Chondrocyte (in vitro differentiated cells): Measurements from ENCODE around the gene OCA2. TPM values are rescaled to one million over a fixed set of nuclear protein-coding genes. Genes with fewer than 3 reads are reported as not detected.

Source experiments
- DNase-seq: peaks from one replicate; pipeline ENCODE4 v3.0.0; 2021; ENCODE audit warnings: mixed read lengths, low spot score
- H3K27ac Mint-ChIP-seq: one replicate; pipeline ENCODE4 v1.8.0; 2021; ENCODE audit warnings: mild to moderate bottlenecking, moderate library complexity, mixed read lengths; ENCODE audit not compliant: unreplicated experiment
- H3K27me3 Mint-ChIP-seq: 2 replicates; pipeline ENCODE4 v1.8.0; 2021; ENCODE audit warnings: low read depth, mixed read lengths
- H3K36me3 Mint-ChIP-seq: 2 replicates; pipeline ENCODE4 v1.8.0; 2021; ENCODE audit warnings: low read depth, mixed read lengths
- H3K4me1 Mint-ChIP-seq: 2 replicates; pipeline ENCODE4 v1.8.0; 2021; ENCODE audit warnings: low read depth, mild to moderate bottlenecking, mixed read lengths
- H3K4me3 Mint-ChIP-seq: one replicate; pipeline ENCODE4 v1.8.0; 2021; ENCODE audit warnings: mild to moderate bottlenecking, moderate library complexity, mixed read lengths; ENCODE audit not compliant: unreplicated experiment
- H3K9me3 Mint-ChIP-seq: 2 replicates; pipeline ENCODE4 v1.8.0; 2021; ENCODE audit warnings: low read depth, mixed read lengths
- CTCF ChIP-seq: fragments of 200-600 bp; sonication (generic); IDR thresholded peaks from 2 replicates; pipeline ENCODE4 v1.5.0; 2021; ENCODE audit warnings: antibody characterized with exemption, mild to moderate bottlenecking, moderate library complexity
- total RNA-seq: library from RNA; stranded (reverse); gene quantifications from 3 replicates; pipeline ENCODE4 v1.2.1, GENCODE V29; 2021

OCA2 gene
- total RNA-seq, 1 donor from 2014 or later: 0.75 TPM

GRCh38 chr15:28129231-28129848, 30.2 kb upstream of the OCA2 start:
- H3K4me3 Mint-ChIP-seq: no peak overlapping the region
- peaks cover 26% of the 10 kb centered on the region for H3K4me1 Mint-ChIP-seq
- no peak overlapping the region for H3K27ac Mint-ChIP-seq
- peaks cover 10% of the 10 kb centered on the region for H3K36me3 Mint-ChIP-seq
- no peaks in the 10 kb centered on the region for H3K27me3 Mint-ChIP-seq
- DNase-seq: no peak
- H3K9me3 Mint-ChIP-seq: no peaks in the 10 kb centered on the region
- no peak for TF ChIP-seq CTCF

GRCh38 chr15:28128031-28128430, 28.9 kb upstream of the OCA2 start:
- Mint-ChIP-seq H3K27ac (no peak overlapping the region), H3K9me3 (no peaks in the 10 kb centered on the region), H3K27me3 (no peaks in the 10 kb centered on the region), H3K4me3 (no peak overlapping the region), H3K4me1 (peaks cover 19% of the 10 kb centered on the region), H3K36me3 (peaks cover 12% of the 10 kb centered on the region)
- TF ChIP-seq CTCF: no peak
- DNase-seq: no peak

GRCh38 chr15:28127036-28127435, 27.9 kb upstream of the OCA2 start:
- H3K27ac Mint-ChIP-seq: no peak overlapping the region
- no peak for DNase-seq
- H3K4me1 Mint-ChIP-seq: peaks cover 9% of the 10 kb centered on the region
- H3K4me3 Mint-ChIP-seq: no peak overlapping the region
- H3K9me3 Mint-ChIP-seq: no peaks in the 10 kb centered on the region
- peaks cover 12% of the 10 kb centered on the region for H3K36me3 Mint-ChIP-seq
- TF ChIP-seq CTCF: no peak
- no peaks in the 10 kb centered on the region for H3K27me3 Mint-ChIP-seq

- no peak for DNase-seq
- H3K4me1 Mint-ChIP-seq: peaks cover 9% of the 10 kb centered on the region
- no peak overlapping the region for H3K27ac Mint-ChIP-seq
- H3K27me3 Mint-ChIP-seq: no peaks in the 10 kb centered on the region
- H3K4me3 Mint-ChIP-seq: no peak overlapping the region
- TF ChIP-seq CTCF: peak; percentile 86
- H3K9me3 Mint-ChIP-seq: no peaks in the 10 kb centered on the region
- peaks cover 17% of the 10 kb centered on the region for H3K36me3 Mint-ChIP-seq
These were observed 26.8 kb upstream of the OCA2 start for GRCh38 chr15:28125673-28126651.

- H3K27ac Mint-ChIP-seq: peak overlapping the region; percentile 9
- H3K27me3 Mint-ChIP-seq: no peaks in the 10 kb centered on the region
- no peaks in the 10 kb centered on the region for H3K9me3 Mint-ChIP-seq
- peaks cover 17% of the 10 kb centered on the region for H3K36me3 Mint-ChIP-seq
- no peak overlapping the region for H3K4me3 Mint-ChIP-seq
- H3K4me1 Mint-ChIP-seq: peaks cover 10% of the 10 kb centered on the region
- no peak for DNase-seq
- no peak for TF ChIP-seq CTCF
These were observed 25.7 kb upstream of the OCA2 start for GRCh38 chr15:28124841-28125240.
